IMR-90 (cell line): ENCODE measurements around the gene STAC2. TPM values are rescaled to one million over a fixed set of nuclear protein-coding genes. Genes with fewer than 3 reads are reported as not detected.

Experiments used
- ATAC-seq: fragments of 200-7000 bp; cut with Tn5 transposase; 2 replicates; pipeline ENCODE4 v1.9.1; 2020; ENCODE audit warnings: low read depth, mild to moderate bottlenecking, moderate library complexity
- BruUV-seq: library from RNA; stranded (reverse); fragments of 400-500 nt; replicated peaks from 2 replicates; lab custom pipeline; 2021; lab: Mats Ljungman, UMichigan
- CTCF ChIA-PET: fragments of 300-600 bp; formaldehyde crosslinking; extraction: SDS; loops from one replicate; lab custom pipeline; 2021; ENCODE audit warnings: antibody characterized with exemption; lab: Yijun Ruan, JAX
- POLR2A ChIA-PET: fragments of 300-600 bp; sonication (Branson Sonifier 250); formaldehyde crosslinking; loops from one replicate; lab custom pipeline; 2022; ENCODE audit warnings: antibody characterized with exemption; ENCODE audit not compliant: unreplicated experiment; lab: Charles Lee
- DNase-seq: peaks from one replicate; pipeline ENCODE4 v3.0.0; 2013
- H2AFZ ChIP-seq: replicated peaks from 2 replicates; pipeline ENCODE3; 2013; ENCODE audit warnings: low read length, mild to moderate bottlenecking; ENCODE audit not compliant: poor library complexity
- H2AK5ac ChIP-seq: 2 replicates; pipeline ENCODE4 v1.6.1; 2013; ENCODE audit warnings: low read depth, low read length, inconsistent platforms
- H2AK9ac ChIP-seq: replicated peaks from 2 replicates; pipeline ENCODE3; 2013; ENCODE audit warnings: mild to moderate bottlenecking, low read depth, low read length, moderate library complexity; ENCODE audit not compliant: poor library complexity
- H2BK120ac ChIP-seq: 2 replicates; pipeline ENCODE4 v1.6.1; 2013; ENCODE audit warnings: low read depth, low read length, inconsistent platforms
- H2BK15ac ChIP-seq: 3 replicates; pipeline ENCODE4 v1.6.1; 2013; ENCODE audit warnings: low read depth, low read length, inconsistent platforms
- H2BK20ac ChIP-seq: 2 replicates; pipeline ENCODE4 v1.6.1; 2013; ENCODE audit warnings: low read depth, mild to moderate bottlenecking, inconsistent platforms, low read length, moderate library complexity
- H2BK5ac ChIP-seq: 2 replicates; pipeline ENCODE4 v1.6.1; 2013; ENCODE audit warnings: mild to moderate bottlenecking, low read depth, low read length, inconsistent platforms; ENCODE audit not compliant: poor library complexity, severe bottlenecking
- H3K14ac ChIP-seq: replicated peaks from 2 replicates; pipeline ENCODE4 v1.6.1; 2013; ENCODE audit warnings: low read depth, low read length, inconsistent platforms
- H3K18ac ChIP-seq: 2 replicates; pipeline ENCODE4 v1.6.1; 2013; ENCODE audit warnings: low read depth, low read length, control low read depth
- H3K23ac ChIP-seq: 2 replicates; pipeline ENCODE4 v1.6.1; 2013; ENCODE audit warnings: low read depth, low read length, inconsistent platforms
- H3K27ac ChIP-seq: 2 replicates; pipeline ENCODE4 v1.5.1; 2013; ENCODE audit warnings: mild to moderate bottlenecking, control low read depth, low read length; ENCODE audit not compliant: insufficient read depth
- H3K27me3 ChIP-seq: 2 replicates; pipeline ENCODE4 v1.6.1; 2013; ENCODE audit warnings: low read length; ENCODE audit not compliant: control insufficient read depth, insufficient read depth
- H3K36me3 ChIP-seq: 2 replicates; pipeline ENCODE4 v1.6.1; 2013; ENCODE audit warnings: low read length, mixed read lengths; ENCODE audit not compliant: control insufficient read depth, insufficient read depth
- H3K4ac ChIP-seq: 2 replicates; pipeline ENCODE4 v1.6.1; 2013; ENCODE audit warnings: low read depth, low read length, inconsistent platforms
- H3K4me1 ChIP-seq: 2 replicates; pipeline ENCODE4 v1.6.1; 2013; ENCODE audit warnings: low read length, mixed read lengths; ENCODE audit not compliant: control insufficient read depth, insufficient read depth
- H3K4me2 ChIP-seq: 2 replicates; pipeline ENCODE4 v1.6.1; 2013; ENCODE audit warnings: low read depth, mild to moderate bottlenecking, control low read depth, low read length, moderate library complexity
- H3K4me3 ChIP-seq: 2 replicates; pipeline ENCODE4 v1.5.1; 2013; ENCODE audit warnings: low read depth, mild to moderate bottlenecking, control low read depth, low read length, moderate library complexity; ENCODE audit not compliant: insufficient read depth
- H3K56ac ChIP-seq: 2 replicates; pipeline ENCODE4 v1.6.1; 2013; ENCODE audit warnings: low read length, inconsistent platforms; ENCODE audit not compliant: insufficient read depth; ENCODE audit errors: extremely low read depth
- H3K79me1 ChIP-seq, 2 experiments: 2 replicates each; pipeline ENCODE4 v1.6.1; 2013; ENCODE audit warnings: low read length in 2 of 2, inconsistent platforms in 1 of 2, low read depth in 1 of 2
- H3K9ac ChIP-seq: 2 replicates; pipeline ENCODE4 v1.6.1; 2013; ENCODE audit warnings: low read depth, low read length, control low read depth
- H3K9me1 ChIP-seq: 2 replicates; pipeline ENCODE4 v1.6.1; 2013; ENCODE audit warnings: low read length, inconsistent platforms; ENCODE audit not compliant: insufficient read depth
- H3K9me3 ChIP-seq: 2 replicates; pipeline ENCODE4 v1.6.1; 2013; ENCODE audit warnings: low read length; ENCODE audit not compliant: control insufficient read depth, insufficient read depth
- H4K20me1 ChIP-seq: 2 replicates; pipeline ENCODE4 v1.6.1; 2013; ENCODE audit warnings: low read length, inconsistent platforms; ENCODE audit not compliant: insufficient read depth
- H4K5ac ChIP-seq: 2 replicates; pipeline ENCODE4 v1.6.1; 2013; ENCODE audit warnings: mild to moderate bottlenecking, low read depth, low read length, control low read depth
- H4K8ac ChIP-seq, 2 experiments: 2 replicates each; pipeline ENCODE4 v1.6.1; 2013; ENCODE audit warnings: low read depth in 2 of 2, low read length in 2 of 2, control low read depth in 1 of 2, inconsistent platforms in 1 of 2
- H4K91ac ChIP-seq: 2 replicates; pipeline ENCODE4 v1.6.1; 2013; ENCODE audit warnings: low read depth, low read length, inconsistent platforms; ENCODE audit not compliant: insufficient read depth
- BHLHE40 ChIP-seq: fragments of 150-350 bp; IDR thresholded peaks from 2 replicates; pipeline ENCODE4 v1.6.1; 2016; ENCODE audit warnings: mild to moderate bottlenecking, low read depth, low read length
- CEBPB ChIP-seq: IDR thresholded peaks from 2 replicates; pipeline ENCODE4 v1.6.1; 2012; ENCODE audit warnings: low read depth, low read length, improper control_type of control experiment
- CHD1 ChIP-seq: IDR thresholded peaks from 2 replicates; pipeline ENCODE4 v1.6.1; 2012; ENCODE audit warnings: low read depth, low read length, improper control_type of control experiment
- CTCF ChIP-seq: conservative IDR thresholded peaks from 2 replicates; pipeline ENCODE4 v1.5.1; 2012; ENCODE audit warnings: mild to moderate bottlenecking, low read depth, low read length, improper control_type of control experiment
- FOS ChIP-seq: fragments of 150-350 bp; IDR thresholded peaks from 2 replicates; pipeline ENCODE4 v1.6.1; 2016; ENCODE audit warnings: low read depth, low read length
- MAFK ChIP-seq: IDR thresholded peaks from 2 replicates; pipeline ENCODE4 v1.6.1; 2012; ENCODE audit warnings: low read depth, low read length, improper control_type of control experiment
- MAZ ChIP-seq: IDR thresholded peaks from 2 replicates; pipeline ENCODE4 v1.6.1; 2012; ENCODE audit warnings: low read depth, mild to moderate bottlenecking, low read length, improper control_type of control experiment, moderate library complexity, borderline replicate concordance
- MXI1 ChIP-seq: IDR thresholded peaks from 2 replicates; pipeline ENCODE4 v1.6.1; 2012; ENCODE audit warnings: low read depth, mild to moderate bottlenecking, low read length, moderate library complexity, borderline replicate concordance
- NFE2L2 ChIP-seq: fragments of 150-350 bp; IDR thresholded peaks from 2 replicates; pipeline ENCODE4 v1.6.1; 2016; ENCODE audit warnings: low read depth, mild to moderate bottlenecking, low read length
- POLR2A ChIP-seq: IDR thresholded peaks from 2 replicates; pipeline ENCODE4 v1.6.1; 2012; ENCODE audit warnings: mild to moderate bottlenecking, low read depth, low read length
- RAD21 ChIP-seq: IDR thresholded peaks from 2 replicates; pipeline ENCODE4 v1.6.1; 2012; ENCODE audit warnings: low read length, improper control_type of control experiment
- RCOR1 ChIP-seq: IDR thresholded peaks from 2 replicates; pipeline ENCODE4 v1.6.1; 2012; ENCODE audit warnings: mild to moderate bottlenecking, low read length, improper control_type of control experiment; ENCODE audit not compliant: insufficient replicate concordance
- RFX5 ChIP-seq: IDR thresholded peaks from 2 replicates; pipeline ENCODE4 v1.8.0; 2012; ENCODE audit warnings: low read depth, mild to moderate bottlenecking, low read length, moderate library complexity
- SMC3 ChIP-seq: fragments of 150-350 bp; IDR thresholded peaks from 2 replicates; pipeline ENCODE4 v1.6.1; 2016; ENCODE audit warnings: low read depth, mild to moderate bottlenecking, antibody characterized with exemption, low read length, moderate library complexity
- WGBS, 2 experiments: methylation state at CpG; one replicate each; pipeline versions ENCODE4 v1.1.5 to v1.1.7; 2013; ENCODE audit warnings: missing lambda C conversion rate in 2 of 2; ENCODE audit not compliant: insufficient read length in 1 of 2; ENCODE audit errors: extremely low coverage in 2 of 2; 5-methylcytosine and 5-hydroxymethylcytosine counted together
- dilution Hi-C: fragments of 300-500 bp; cut with HindIII; formaldehyde crosslinking; loops from one replicate; pipeline ENCODE4 v1.14.3; 2018; ENCODE audit warnings: low sequenced_read_pairs; ENCODE audit not compliant: unreplicated experiment
- in situ Hi-C: fragments of 300-500 bp; cut with MboI; formaldehyde crosslinking; loops from 3 replicates; pipeline ENCODE4 v1.14.3; 2019; ENCODE audit warnings: low sequenced_read_pairs, inconsistent platforms, mixed read lengths
- intact Hi-C: fragments of 100-400 bp; cut with micrococcal nuclease; formaldehyde crosslinking; loops from 2 replicates; pipeline ENCODE4 v1.10.0; 2022
- polyA plus RNA-seq, 3 experiments: library from polyadenylated mRNA; depleted of rRNA; stranded (reverse); fragments of >200 nt; gene quantifications; 2 replicates each; pipeline ENCODE4 v1.2.3, GENCODE V29; 2012; ENCODE audit warnings: low replicate concordance in 1 of 3
- total RNA-seq: library from RNA; depleted of rRNA; stranded (reverse); fragments of >200 nt; gene quantifications from 2 replicates; pipeline ENCODE4 v1.2.3, GENCODE V29; 2012
- TF ChIP-seq, protein P1 (sequence below): fragments of 150-350 bp; IDR thresholded peaks from 2 replicates; pipeline ENCODE4 v1.6.1; 2017; ENCODE audit warnings: mild to moderate bottlenecking, antibody characterized with exemption, low read length, low read depth
- TF ChIP-seq, protein P2 (sequence below): fragments of 150-350 bp; IDR thresholded peaks from 2 replicates; pipeline ENCODE4 v1.6.1; 2016; ENCODE audit warnings: low read depth, mild to moderate bottlenecking, low read length, moderate library complexity, borderline replicate concordance

The STAC2 gene
- total and polyA plus RNA-seq, 2 of the 4 experiments (the other 2 are of a cell fraction), result 0.02 TPM; not detected in 1

DNA sequence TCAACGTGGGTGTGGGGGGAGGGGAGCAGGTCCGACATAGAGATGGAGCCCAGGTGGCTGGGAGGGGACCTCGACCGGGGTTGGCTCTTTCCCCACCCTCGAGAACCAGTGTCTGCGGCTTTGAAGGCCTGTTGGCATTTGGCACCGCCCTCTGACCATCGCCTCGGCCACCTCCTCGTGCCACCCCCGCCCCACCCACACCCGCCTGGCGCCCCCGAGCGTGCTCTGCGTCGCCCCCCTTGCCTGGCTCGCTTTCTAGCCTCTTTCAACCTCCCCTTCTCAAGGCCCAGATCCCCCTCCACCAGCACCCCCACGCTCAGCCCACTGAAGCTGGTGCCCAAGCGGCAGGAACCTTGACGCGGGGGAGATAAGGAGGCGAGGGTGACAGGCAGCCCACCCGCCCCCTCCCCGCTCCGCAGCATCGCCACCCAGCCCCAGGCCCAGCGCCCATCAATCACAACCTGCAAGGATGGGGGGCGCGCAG lies 28.9 kb downstream of the STAC2 start:
- Histone ChIP-seq H4K8ac (peak overlapping the region; percentile 2 to 38; a peak in 2 of 4 replicates), H3K9me1 (peaks cover 26% of the 10 kb centered on the region), H3K4me3 (peak overlapping the region; percentile 88), H3K79me1 (peaks cover 40 to 75% of the 10 kb centered on the region in 2 experiments), H3K36me3 (peaks cover 28% of the 10 kb centered on the region), H2AFZ (peak overlapping the region; percentile 85), H3K18ac (no peak overlapping the region), H3K27me3 (no peaks in the 10 kb centered on the region), H2AK5ac (peak overlapping the region; percentile 78; the same call in 1 of the 2 replicates), H3K4me1 (peaks cover 23% of the 10 kb centered on the region), H4K20me1 (peaks cover 35% of the 10 kb centered on the region), H3K27ac (peak overlapping the region; percentile 58), H2BK120ac (0 out of 2 replicates have a peak overlapping the region, but pooled peaks have one; percentile 14), H3K4me2 (peak overlapping the region; percentile 91), H3K4ac (peak overlapping the region; percentile 83), H3K9ac (peak overlapping the region; percentile 84), H3K9me3 (no peaks in the 10 kb centered on the region), H4K5ac (no peak overlapping the region), H4K91ac (peak overlapping the region; percentile 58; the same call in 1 of the 2 replicates), H2BK15ac (no peak overlapping the region; the same call in 2 of the 3 replicates), H2BK20ac (no peak overlapping the region), H2BK5ac (peak overlapping the region; percentile 59), H2AK9ac (peak overlapping the region; percentile 98), H3K23ac (peak overlapping the region; percentile 64; the same call in 1 of the 2 replicates), H3K56ac (0 out of 2 replicates have a peak overlapping the region, but pooled peaks have one; percentile 10), H3K14ac (peak overlapping the region; percentile 61; the same call in 1 of the 2 replicates)
- ChIA-PET CTCF (no interaction called here), POLR2A (no interaction called here)
- no TSS peak for BruUV-seq
- intact Hi-C loops, result no loop called here
- TF ChIP-seq RFX5, result no peak
- no peak for TF ChIP-seq FOS
- TF ChIP-seq SMC3, result no peak
- TF ChIP-seq CTCF, result no peak
- TF ChIP-seq CHD1, result no peak
- no peak for TF ChIP-seq RCOR1
- TF ChIP-seq RAD21, result no peak
- TF ChIP-seq POLR2A, result no peak
- TF ChIP-seq, protein P1, sequence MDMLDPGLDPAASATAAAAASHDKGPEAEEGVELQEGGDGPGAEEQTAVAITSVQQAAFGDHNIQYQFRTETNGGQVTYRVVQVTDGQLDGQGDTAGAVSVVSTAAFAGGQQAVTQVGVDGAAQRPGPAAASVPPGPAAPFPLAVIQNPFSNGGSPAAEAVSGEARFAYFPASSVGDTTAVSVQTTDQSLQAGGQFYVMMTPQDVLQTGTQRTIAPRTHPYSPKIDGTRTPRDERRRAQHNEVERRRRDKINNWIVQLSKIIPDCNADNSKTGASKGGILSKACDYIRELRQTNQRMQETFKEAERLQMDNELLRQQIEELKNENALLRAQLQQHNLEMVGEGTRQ, result no peak
- no peak for TF ChIP-seq MAZ
- TF ChIP-seq BHLHE40, result no peak
- TF ChIP-seq, protein P2, sequence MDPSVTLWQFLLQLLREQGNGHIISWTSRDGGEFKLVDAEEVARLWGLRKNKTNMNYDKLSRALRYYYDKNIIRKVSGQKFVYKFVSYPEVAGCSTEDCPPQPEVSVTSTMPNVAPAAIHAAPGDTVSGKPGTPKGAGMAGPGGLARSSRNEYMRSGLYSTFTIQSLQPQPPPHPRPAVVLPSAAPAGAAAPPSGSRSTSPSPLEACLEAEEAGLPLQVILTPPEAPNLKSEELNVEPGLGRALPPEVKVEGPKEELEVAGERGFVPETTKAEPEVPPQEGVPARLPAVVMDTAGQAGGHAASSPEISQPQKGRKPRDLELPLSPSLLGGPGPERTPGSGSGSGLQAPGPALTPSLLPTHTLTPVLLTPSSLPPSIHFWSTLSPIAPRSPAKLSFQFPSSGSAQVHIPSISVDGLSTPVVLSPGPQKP, result no peak
- no peak for TF ChIP-seq NFE2L2
- TF ChIP-seq CEBPB, result no peak
- no peak for TF ChIP-seq MXI1
- no peak for TF ChIP-seq MAFK
- DNase-seq (no peak), ATAC-seq (peak; percentile 1)
- dilution Hi-C loops, result no loop called here
- WGBS, 2 experiments, result 3% methylated on average over 6 of the region's 30 CpGs; no CpG with 5 or more reads in 1 of the 2 experiments
- in situ Hi-C loops, result no loop called here
